RWPE1 (cell line): Measurements from ENCODE around the gene TWIST2.
A peak's percentile ranks its signal among the peaks of the same experiment; 100 is the strongest.

Source experiments
- CTCF ChIA-PET: fragments of 350-600 bp; sonication (Branson Sonifier 250); formaldehyde crosslinking; extraction: SDS; loops from one replicate; lab custom pipeline; 2021; lab: Yijun Ruan, JAX
- POLR2A ChIA-PET: fragments of 400-600 bp; formaldehyde crosslinking; extraction: SDS; loops from one replicate; lab custom pipeline; 2020; ENCODE audit warnings: antibody characterized with exemption; ENCODE audit not compliant: low non-redundant PET; lab: Yijun Ruan, JAX
- DNase-seq: peaks from one replicate; pipeline ENCODE4 v3.0.0; 2012; ENCODE audit warnings: low spot score
- H3K27ac ChIP-seq: fragments of 450-650 bp; 2 replicates; pipeline ENCODE4 v1.5.1; 2017
- TF ChIP-seq, protein P1 (sequence below): fragments of 450-650 bp; conservative IDR thresholded peaks from 2 replicates; pipeline ENCODE4 v1.5.1; 2017; ENCODE audit warnings: low read depth, mild to moderate bottlenecking

Gene TWIST2

DNA sequence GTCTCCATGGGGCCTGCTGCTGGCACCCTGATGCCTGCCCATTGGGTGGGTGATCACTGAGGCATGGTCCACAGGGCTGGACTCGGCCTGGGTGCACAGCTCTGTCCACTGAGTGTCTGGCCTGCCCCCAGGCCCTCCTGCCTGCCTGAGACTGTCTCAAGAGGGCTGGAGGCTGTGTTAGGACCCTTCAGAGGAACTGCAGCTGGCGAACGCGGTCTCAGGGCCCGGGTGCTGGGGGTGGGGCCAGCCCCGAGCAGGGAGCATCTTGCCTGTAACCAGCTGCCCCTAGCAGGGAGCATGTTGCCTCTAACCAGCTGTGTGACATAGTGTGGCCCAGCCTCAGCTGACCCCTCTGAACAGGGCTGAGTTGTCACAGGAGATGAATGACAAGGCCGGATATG, 50.0 kb downstream of the TWIST2 start:
- DNase-seq: no peak
- ChIA-PET POLR2A (no interaction called here), CTCF (no interaction called here)
- TF ChIP-seq, protein P1, sequence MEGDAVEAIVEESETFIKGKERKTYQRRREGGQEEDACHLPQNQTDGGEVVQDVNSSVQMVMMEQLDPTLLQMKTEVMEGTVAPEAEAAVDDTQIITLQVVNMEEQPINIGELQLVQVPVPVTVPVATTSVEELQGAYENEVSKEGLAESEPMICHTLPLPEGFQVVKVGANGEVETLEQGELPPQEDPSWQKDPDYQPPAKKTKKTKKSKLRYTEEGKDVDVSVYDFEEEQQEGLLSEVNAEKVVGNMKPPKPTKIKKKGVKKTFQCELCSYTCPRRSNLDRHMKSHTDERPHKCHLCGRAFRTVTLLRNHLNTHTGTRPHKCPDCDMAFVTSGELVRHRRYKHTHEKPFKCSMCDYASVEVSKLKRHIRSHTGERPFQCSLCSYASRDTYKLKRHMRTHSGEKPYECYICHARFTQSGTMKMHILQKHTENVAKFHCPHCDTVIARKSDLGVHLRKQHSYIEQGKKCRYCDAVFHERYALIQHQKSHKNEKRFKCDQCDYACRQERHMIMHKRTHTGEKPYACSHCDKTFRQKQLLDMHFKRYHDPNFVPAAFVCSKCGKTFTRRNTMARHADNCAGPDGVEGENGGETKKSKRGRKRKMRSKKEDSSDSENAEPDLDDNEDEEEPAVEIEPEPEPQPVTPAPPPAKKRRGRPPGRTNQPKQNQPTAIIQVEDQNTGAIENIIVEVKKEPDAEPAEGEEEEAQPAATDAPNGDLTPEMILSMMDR: no peak
- no peak overlapping the region for H3K27ac ChIP-seq

DNA sequence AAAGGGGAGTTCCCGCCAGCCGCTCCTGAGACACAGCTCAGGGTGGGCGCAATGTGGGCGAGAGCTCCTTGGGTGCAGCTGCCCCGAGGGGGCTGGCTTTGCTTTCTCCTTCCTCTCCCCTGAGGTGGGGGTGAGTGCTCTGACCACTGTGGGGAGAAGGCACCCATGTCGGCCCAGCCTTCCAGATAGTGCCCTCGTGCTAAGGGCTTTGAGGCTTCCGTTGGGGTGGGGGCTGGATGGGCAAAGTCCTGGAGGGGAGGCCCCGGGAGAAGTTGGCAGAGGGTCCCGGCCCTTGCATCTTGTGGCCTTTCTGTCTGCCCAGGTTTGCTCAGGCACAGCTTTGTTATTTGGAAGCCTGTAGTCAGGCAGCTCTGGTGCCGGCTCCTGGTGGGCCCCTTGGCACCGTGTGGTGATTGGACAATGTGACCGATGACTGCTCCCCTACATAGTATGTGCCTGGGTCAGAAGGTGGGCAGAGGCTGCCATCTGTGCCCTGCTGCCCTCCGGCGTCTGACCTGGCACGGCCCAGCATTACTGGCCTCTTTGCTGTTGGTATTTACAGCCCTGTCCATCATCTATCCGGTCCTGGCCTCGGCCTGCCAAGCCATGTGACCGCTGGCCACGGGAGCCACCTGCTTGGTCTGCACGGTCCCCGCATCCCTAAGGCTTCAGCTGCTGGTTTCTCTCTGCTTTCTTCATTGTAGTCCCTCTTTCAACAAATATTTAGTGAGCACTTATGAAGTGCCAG, 50.8 kb downstream of the TWIST2 start:
- POLR2A ChIA-PET: no interaction called here
- DNase-seq: no peak
- CTCF ChIA-PET: interaction anchor here (0.6 to 1.1 kb wide), 2 partner anchors 437 to 635 kb away, joined by 3 to 6 read pairs; no protein-coding TSS in a partner anchor
- TF ChIP-seq, protein P1: no peak
- H3K27ac ChIP-seq: no peak overlapping the region; the same call in 1 of the 2 replicates

DNA sequence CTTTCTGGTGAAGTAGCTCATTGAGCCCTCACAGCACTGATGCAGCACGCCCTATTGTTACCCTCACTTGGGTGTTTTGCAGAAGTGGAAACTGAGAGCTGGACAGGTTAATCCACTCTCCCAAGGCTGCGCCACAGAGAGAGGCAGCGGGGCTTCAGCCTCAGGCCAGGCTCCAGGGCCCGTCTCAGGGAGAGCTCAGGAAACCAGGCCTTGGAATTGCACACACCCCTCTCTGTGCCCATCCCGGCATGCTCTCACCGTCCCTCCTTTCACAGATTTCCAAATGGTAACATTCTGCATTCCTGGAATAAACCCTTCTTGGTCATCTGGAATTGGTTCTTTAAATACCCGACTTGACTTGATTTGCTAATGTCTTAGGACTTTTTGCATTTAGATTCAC, 51.5 kb downstream of the TWIST2 start:
- TF ChIP-seq, protein P1: no peak
- ChIA-PET POLR2A (no interaction called here), CTCF (interaction anchor here (0.6 to 1.1 kb wide), 2 partner anchors 436 to 636 kb away, joined by 3 to 6 read pairs; no protein-coding TSS in a partner anchor)
- no peak for DNase-seq
- H3K27ac ChIP-seq: no peak overlapping the region; the same call in 1 of the 2 replicates

DNA sequence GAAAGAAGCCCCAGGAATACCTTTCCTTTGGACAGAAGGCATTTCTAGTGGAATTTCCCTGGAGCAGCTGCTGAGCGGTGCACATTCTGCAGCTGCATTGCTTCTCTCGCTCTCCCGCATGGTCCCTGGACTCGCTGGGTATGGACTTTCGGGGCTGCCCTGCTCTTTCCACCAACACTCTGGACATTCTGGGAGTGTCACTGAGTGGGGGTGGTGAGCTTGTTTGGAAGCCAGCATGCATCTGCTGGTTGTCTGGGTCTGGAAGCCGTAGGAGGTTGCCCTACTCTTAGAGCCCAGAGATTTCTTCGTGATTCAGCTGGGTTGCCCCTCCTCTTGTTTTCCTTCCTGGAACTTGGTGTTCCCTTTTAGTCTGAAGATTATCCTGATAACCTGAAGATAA, 52.6 kb downstream of the TWIST2 start:
- POLR2A ChIA-PET: no interaction called here

DNA sequence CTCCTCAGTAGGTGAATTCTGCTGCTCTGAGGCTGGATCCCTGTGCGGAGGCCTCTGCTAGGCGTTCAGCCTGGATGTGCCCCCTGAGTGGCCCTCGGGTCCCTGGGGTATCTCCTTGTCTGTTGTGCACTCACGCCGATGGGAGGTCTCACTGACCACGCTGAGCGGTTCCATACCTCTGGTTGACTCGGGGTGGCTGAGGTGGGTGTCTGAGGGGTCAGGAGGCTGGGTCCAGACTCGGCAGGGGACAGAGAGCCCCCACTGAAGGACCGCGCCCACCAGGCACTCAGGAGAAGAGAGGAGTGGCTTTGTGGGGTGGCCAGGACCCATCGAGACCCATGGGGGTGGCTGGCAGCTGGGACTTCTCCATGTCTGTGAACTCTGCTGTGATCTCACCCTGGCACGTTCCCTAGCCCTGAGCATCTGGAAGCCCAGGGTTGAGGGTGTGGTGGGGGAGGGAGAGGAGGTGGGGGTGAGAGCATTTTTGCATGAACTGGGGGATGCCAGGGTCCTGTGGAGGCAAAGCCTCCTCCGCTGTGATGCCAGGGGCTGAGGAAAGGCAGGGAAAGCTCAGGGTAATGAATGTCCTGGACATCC, 53.7 kb downstream of the TWIST2 start:
- TF ChIP-seq, protein P1: no peak
- no peak overlapping the region for H3K27ac ChIP-seq
- CTCF ChIA-PET: interaction anchor here (0.6 kb wide), 1 partner anchor 818 kb away, joined by 3 read pairs; no protein-coding TSS in a partner anchor
- POLR2A ChIA-PET: no interaction called here
- no peak for DNase-seq

More for the DNA sequence above, 52.6 kb downstream of the TWIST2 start:
- DNase-seq: no peak
- H3K27ac ChIP-seq: peak overlapping the region; percentile 20; the same call in 1 of the 2 replicates
- TF ChIP-seq, protein P1: no peak
- CTCF ChIA-PET: interaction anchor here (0.6 kb wide), 1 partner anchor 59 kb away, joined by 3 read pairs; no protein-coding TSS in a partner anchor

DNA sequence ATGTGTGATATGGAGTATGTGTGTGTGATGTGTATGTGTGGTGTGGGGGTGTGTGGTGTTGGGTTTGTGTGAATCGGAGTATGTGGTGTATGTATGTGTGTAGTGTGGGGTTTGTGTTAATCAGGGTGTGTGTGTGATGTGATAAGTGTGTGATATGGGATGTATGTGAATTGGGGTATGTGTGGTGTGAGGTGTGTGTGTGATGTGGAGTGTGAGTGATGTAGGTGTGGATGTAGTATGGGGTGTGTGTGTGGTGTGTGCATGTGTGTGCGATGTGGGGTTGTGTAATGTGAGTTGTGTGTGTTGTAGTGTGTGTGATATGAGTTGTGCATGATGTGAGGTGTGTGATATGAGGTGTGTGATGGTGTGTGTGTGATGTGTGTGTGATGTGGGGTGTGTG, 54.4 kb downstream of the TWIST2 start:
- no peak for DNase-seq
- ChIA-PET POLR2A (no interaction called here), CTCF (interaction anchor here (0.6 kb wide), 1 partner anchor 819 kb away, joined by 3 read pairs; no protein-coding TSS in a partner anchor)
- TF ChIP-seq, protein P1: no peak
- no peak overlapping the region for H3K27ac ChIP-seq
